Endothelial cell of umbilical vein (primary cell): ENCODE results near the gene AKT1. TPM values are rescaled to one million over a fixed set of nuclear protein-coding genes. Genes with fewer than 3 reads are reported as not detected.

ENCODE experiments used
- BruUV-seq: library from RNA; stranded (reverse); fragments of 400-500 nt; replicated peaks from 2 replicates; lab custom pipeline; 2021; lab: Mats Ljungman, UMichigan
- CTCF ChIA-PET: fragments of 300-600, 350-600 bp; sonication (Branson Sonifier 250); formaldehyde crosslinking; loops from one replicate; lab custom pipeline; 2021; ENCODE audit warnings: antibody characterized with exemption, inconsistent platforms; lab: Charles Lee
- POLR2A ChIA-PET: fragments of 300-600, 350-600 bp; sonication (Branson Sonifier 250); formaldehyde crosslinking; loops from one replicate; lab custom pipeline; 2021; ENCODE audit warnings: antibody characterized with exemption, inconsistent platforms; lab: Charles Lee
- DNase-seq: peaks from one replicate; pipeline ENCODE4 v3.0.0-alpha.2; 2011; ENCODE audit warnings: low read depth, low spot score
- FAIRE-seq: peaks from 2 replicates; lab custom pipeline; 2011; peaks lifted over from hg19 to GRCh38; lab: Jason Lieb, UNC
- H2AFZ ChIP-seq: 2 replicates; pipeline ENCODE4 v1.6.0; 2012; ENCODE audit warnings: low read depth, low read length, control low read depth, inconsistent platforms
- H3K27ac ChIP-seq: 2 replicates; pipeline ENCODE4 v1.5.1; 2011; ENCODE audit warnings: low read depth, mild to moderate bottlenecking, control low read depth, low read length, moderate library complexity; ENCODE audit not compliant: insufficient read depth
- H3K27me3 ChIP-seq, 2 experiments: 2 replicates each; pipeline versions ENCODE4 v1.6.0 to v1.6.1; 2011; ENCODE audit warnings: low read length in 2 of 2, mixed read lengths in 1 of 2; ENCODE audit not compliant: control insufficient read depth in 2 of 2, insufficient read depth in 2 of 2
- H3K36me3 ChIP-seq, 2 experiments: 2 replicates in 1 of 2; 3 replicates in 1 of 2; pipeline ENCODE4 v1.5.1; 2011; ENCODE audit warnings: low read length in 2 of 2, mild to moderate bottlenecking in 1 of 2, moderate library complexity in 1 of 2; ENCODE audit not compliant: control insufficient read depth in 2 of 2, insufficient read depth in 2 of 2; ENCODE audit errors: extremely low read depth in 1 of 2
- H3K4me1 ChIP-seq: 3 replicates; pipeline ENCODE4 v1.5.1; 2011; ENCODE audit warnings: mild to moderate bottlenecking, low read length; ENCODE audit not compliant: control insufficient read depth, insufficient read depth; ENCODE audit errors: extremely low read depth
- H3K4me2 ChIP-seq: 2 replicates; pipeline ENCODE4 v1.6.1; 2011; ENCODE audit warnings: low read length, control low read depth, mixed read lengths; ENCODE audit not compliant: insufficient read depth
- H3K4me3 ChIP-seq, 3 experiments: fragments of 200-600 bp in 1 of 3; sonication (generic), shearing (Covaris generic) in 1 of 3; replicated peaks in 1 of 3; 2 replicates each; pipeline ENCODE4 v1.5.1; 2011 to 2016; ENCODE audit warnings: control low read depth in 3 of 3, low read length in 3 of 3, mild to moderate bottlenecking in 2 of 3, inconsistent platforms in 1 of 3, low read depth in 1 of 3, moderate library complexity in 1 of 3; ENCODE audit not compliant: insufficient read depth in 1 of 3
- H3K79me2 ChIP-seq: 2 replicates; pipeline ENCODE4 v1.6.0; 2012; ENCODE audit warnings: low read length, inconsistent platforms; ENCODE audit not compliant: control insufficient read depth, insufficient read depth
- H3K9ac ChIP-seq: replicated peaks from 2 replicates; pipeline ENCODE3; 2011; ENCODE audit warnings: low read length, control low read depth; ENCODE audit not compliant: insufficient read depth; ENCODE audit errors: extremely low read depth
- H3K9me1 ChIP-seq: replicated peaks from 3 replicates; pipeline ENCODE4 v1.6.0; 2011; ENCODE audit warnings: mild to moderate bottlenecking, low read length; ENCODE audit not compliant: control insufficient read depth, insufficient read depth; ENCODE audit errors: extremely low read depth
- H3K9me3 ChIP-seq: replicated peaks from 2 replicates; pipeline ENCODE4 v1.5.1; 2012; ENCODE audit warnings: low read length, inconsistent platforms; ENCODE audit not compliant: control insufficient read depth, insufficient read depth
- H4K20me1 ChIP-seq: replicated peaks from 2 replicates; pipeline ENCODE3; 2011; ENCODE audit warnings: mild to moderate bottlenecking, low read length; ENCODE audit not compliant: control insufficient read depth, insufficient read depth; ENCODE audit errors: extremely low read depth
- CTCF ChIP-seq, 2 donors: IDR thresholded peaks; 1 replicate in 1 of 2; 2 replicates in 1 of 2; pipeline ENCODE4 v1.5.1; 2011; ENCODE audit warnings: low read length in 2 of 2, mild to moderate bottlenecking in 2 of 2, moderate library complexity in 2 of 2, control low read depth in 1 of 2, inconsistent platforms in 1 of 2, low read depth in 1 of 2; ENCODE audit not compliant: insufficient read depth in 1 of 2; ENCODE audit errors: extremely low read depth in 1 of 2
- EZH2 ChIP-seq: IDR thresholded peaks from 2 replicates; pipeline ENCODE4 v1.6.1; 2012; ENCODE audit warnings: borderline replicate concordance, low read depth, mild to moderate bottlenecking, moderate library complexity, low read length, inconsistent platforms; ENCODE audit not compliant: severe bottlenecking
- FOS ChIP-seq: IDR thresholded peaks from 2 replicates; pipeline ENCODE4 v1.6.1; 2011; ENCODE audit warnings: mild to moderate bottlenecking, low read length, moderate library complexity, borderline replicate concordance; ENCODE audit not compliant: insufficient read depth
- GATA2 ChIP-seq: IDR thresholded peaks from 2 replicates; pipeline ENCODE4 v1.7.0; 2011; ENCODE audit warnings: low read depth, mild to moderate bottlenecking, moderate library complexity, mixed read lengths, low read length; ENCODE audit not compliant: insufficient read length, insufficient read depth
- JUN ChIP-seq: IDR thresholded peaks from 2 replicates; pipeline ENCODE4 v1.6.1; 2011; ENCODE audit warnings: borderline replicate concordance, low read depth; ENCODE audit not compliant: insufficient read length, insufficient read depth
- MYC ChIP-seq: IDR thresholded peaks from one replicate; pipeline ENCODE4 v1.6.1; 2011; ENCODE audit warnings: mild to moderate bottlenecking, low read depth, low read length
- POLR2A ChIP-seq: IDR thresholded peaks from 2 replicates; pipeline ENCODE4 v1.6.1; 2012; ENCODE audit warnings: low read depth, mild to moderate bottlenecking, control low read depth, low read length
- POLR2AphosphoS5 ChIP-seq: IDR thresholded peaks from 2 replicates; pipeline ENCODE4 v1.6.1; 2012; ENCODE audit warnings: low read depth, mild to moderate bottlenecking, control low read depth, low read length, moderate library complexity; ENCODE audit not compliant: insufficient read depth
- dilution Hi-C: fragments of 300-500 bp; cut with MboI; formaldehyde crosslinking; loops from one replicate; pipeline ENCODE4 v1.15.0; 2019; ENCODE audit warnings: low sequenced_read_pairs; ENCODE audit not compliant: extremely low pct_ligation_motif_present
- intact Hi-C: fragments of 100-400 bp; cut with micrococcal nuclease; formaldehyde crosslinking; loops from one replicate; pipeline ENCODE4 v1.10.0; 2022
- polyA plus RNA-seq, 4 experiments: library from polyadenylated mRNA; depleted of rRNA in 3 of 4; stranded (reverse) in 3 of 4; unstranded in 1 of 4; fragments of >200 nt; gene quantifications; 2 replicates each; pipeline versions ENCODE4 v1.2.1 to v1.2.3, GENCODE V29; 2011 to 2012; ENCODE audit warnings: missing spikeins in 1 of 4
- total RNA-seq: library from RNA; stranded (reverse); gene quantifications from 2 replicates; pipeline ENCODE4 v1.2.3, GENCODE V29; 2021

AKT1 gene
- total and polyA plus RNA-seq, 2 donors (not counting 3 experiments of a cell fraction or from before 2014, with no cell fraction given): 177 to 191 TPM

- Histone ChIP-seq H3K9me1 (no peaks in the 10 kb centered on the region), H3K4me2 (no peak overlapping the region), H3K79me2 (no peaks in the 10 kb centered on the region), H3K9ac (no peak overlapping the region), H3K27me3 (no peaks in the 10 kb centered on the region), H2AFZ (no peak overlapping the region), H3K4me1 (peaks cover 5% of the 10 kb centered on the region), H4K20me1 (no peaks in the 10 kb centered on the region), H3K36me3 (no peaks in the 10 kb centered on the region), H3K9me3 (no peaks in the 10 kb centered on the region), H3K27ac (no peak overlapping the region), H3K4me3 (no peak overlapping the region)
- intact Hi-C loops: no loop called here
- no peak for TF ChIP-seq FOS
- TF ChIP-seq POLR2AphosphoS5: no peak
- no peak for TF ChIP-seq GATA2
- TF ChIP-seq CTCF (IDR thresholded peaks at IDR 0.05; ENCODE audit: extremely low read depth in 1 of 2, insufficient read depth in 1 of 2, low read depth in 1 of 2, low read length in 2 of 2): no peak
- TF ChIP-seq POLR2A: no peak
- TF ChIP-seq JUN: no peak
- TF ChIP-seq EZH2: no peak
- no peak for TF ChIP-seq MYC
- POLR2A ChIA-PET: no interaction called here
- no peak for FAIRE-seq
- dilution Hi-C loops: no loop called here
- DNase-seq: no peak
- CTCF ChIA-PET: no interaction called here
- no TSS peak for BruUV-seq
These were observed 8.4 kb upstream of the AKT1 start for GRCh38 chr14:104803912-104804410.
